K562 (cell line): ENCODE measurements around the gene BDKRB2. TPM values are rescaled to one million over a fixed set of nuclear protein-coding genes. Genes with fewer than 3 reads are reported as not detected.

ENCODE experiments used
- ATAC-seq: fragments of 200-7000 bp; cut with Tn5 transposase; 3 replicates; pipeline ENCODE4 v1.9.1; 2020; ENCODE audit warnings: moderate library complexity
- BruUV-seq: library from RNA; stranded (reverse); fragments of 400-500 nt; replicated peaks from 2 replicates; lab custom pipeline; 2021; lab: Mats Ljungman, UMichigan
- CTCF ChIA-PET: fragments of 300-600 bp; formaldehyde crosslinking; extraction: SDS; loops from one replicate; lab custom pipeline; 2021; ENCODE audit warnings: low intra/inter-chr PET ratio; lab: Yijun Ruan, JAX
- POLR2A ChIA-PET: fragments of 300-600, 350-650 bp; sonication (Branson Sonifier 250); formaldehyde crosslinking; extraction: SDS; loops from one replicate; lab custom pipeline; 2021; ENCODE audit warnings: antibody characterized with exemption, inconsistent platforms; lab: Yijun Ruan, JAX
- DNase-seq, 4 experiments: peaks; one replicate each; pipeline versions ENCODE4 v3.0.0 to v3.0.0-alpha.2; 2011 to 2018; ENCODE audit warnings: low spot score in 3 of 4, mixed read lengths in 3 of 4; ENCODE audit errors: extremely low read depth in 1 of 4
- FAIRE-seq: peaks from 2 replicates; lab custom pipeline; 2011; peaks lifted over from hg19 to GRCh38; lab: Jason Lieb, UNC
- H2AFZ ChIP-seq: 2 replicates; pipeline ENCODE4 v1.6.0; 2011; ENCODE audit warnings: low read depth, low read length, control low read depth, inconsistent platforms
- H3K27ac ChIP-seq: fragments of 200-600 bp; 3 replicates; pipeline ENCODE4 v1.8.0; 2011; ENCODE audit warnings: low read depth, mild to moderate bottlenecking, control low read depth, inconsistent platforms, low read length, moderate library complexity, mixed read lengths; ENCODE audit errors: extremely low read depth
- H3K27me3 ChIP-seq, 2 experiments: fragments of 300-600 bp in 1 of 2; 2 replicates in 1 of 2; 3 replicates in 1 of 2; pipeline versions ENCODE4 v1.6.0 to v1.8.0; 2011; ENCODE audit warnings: inconsistent platforms in 2 of 2, low read length in 2 of 2, mild to moderate bottlenecking in 1 of 2, mixed read lengths in 1 of 2, moderate library complexity in 1 of 2; ENCODE audit not compliant: control insufficient read depth in 2 of 2, insufficient read depth in 2 of 2
- H3K36me3 ChIP-seq: fragments of 300-600 bp; 3 replicates; pipeline ENCODE4 v1.8.0; 2011; ENCODE audit warnings: mild to moderate bottlenecking, low read length, inconsistent platforms; ENCODE audit not compliant: control insufficient read depth, insufficient read depth
- H3K4me1 ChIP-seq, 2 experiments: fragments of 200-600 bp in 1 of 2; replicated peaks in 1 of 2; 2 replicates in 1 of 2; 3 replicates in 1 of 2; pipeline versions ENCODE4 v1.5.1 to v1.8.0; 2011; ENCODE audit warnings: inconsistent platforms in 2 of 2, low read length in 2 of 2, mild to moderate bottlenecking in 1 of 2, mixed read lengths in 1 of 2, moderate library complexity in 1 of 2; ENCODE audit not compliant: control insufficient read depth in 2 of 2, insufficient read depth in 2 of 2
- H3K4me2 ChIP-seq: 2 replicates; pipeline ENCODE4 v1.6.1; 2011; ENCODE audit warnings: low read length, control low read depth, inconsistent platforms, mixed read lengths; ENCODE audit not compliant: insufficient read depth
- H3K4me3 ChIP-seq: fragments of 200-600 bp; sonication (generic), shearing (Covaris generic); 2 replicates; pipeline ENCODE4 v1.5.1; 2016; ENCODE audit warnings: control low read depth, inconsistent platforms
- H3K79me2 ChIP-seq: fragments of 200-600 bp; 3 replicates; pipeline ENCODE4 v1.8.0; 2011; ENCODE audit warnings: low read length, inconsistent platforms; ENCODE audit not compliant: control insufficient read depth, insufficient read depth
- H3K9ac ChIP-seq, 2 experiments: 2 replicates each; pipeline versions ENCODE4 v1.6.0 to v1.6.1; 2011; ENCODE audit warnings: low read depth in 2 of 2, low read length in 2 of 2, control low read depth in 1 of 2, inconsistent platforms in 1 of 2, mild to moderate bottlenecking in 1 of 2, mixed read lengths in 1 of 2; ENCODE audit not compliant: insufficient read depth in 1 of 2
- H3K9me1 ChIP-seq: one replicate; pipeline ENCODE4 v1.6.0; 2011; ENCODE audit warnings: inconsistent platforms, mild to moderate bottlenecking, low read length, moderate library complexity; ENCODE audit not compliant: control insufficient read depth, insufficient read depth
- H3K9me3 ChIP-seq: replicated peaks from 2 replicates; pipeline ENCODE4 v1.5.1; 2011; ENCODE audit warnings: low read depth, low read length, inconsistent platforms; ENCODE audit not compliant: control insufficient read depth, insufficient read depth
- H4K20me1 ChIP-seq: replicated peaks from 2 replicates; pipeline ENCODE4 v1.6.1; 2011; ENCODE audit warnings: low read length, inconsistent platforms, mixed read lengths; ENCODE audit not compliant: control insufficient read depth, insufficient read depth
- MXI1 ChIP-seq: IDR thresholded peaks from 2 replicates; pipeline ENCODE4 v1.6.1; 2011; ENCODE audit warnings: low read depth, mild to moderate bottlenecking, improper control_type of control experiment, low read length
- TFAP4 ChIP-seq: sonication (generic); formaldehyde crosslinking; IDR thresholded peaks from 2 replicates; pipeline ENCODE4 v1.8.0; 2022; ENCODE audit warnings: missing genetic modification reagents, mild to moderate bottlenecking, moderate library complexity, borderline replicate concordance
- ZBTB2 ChIP-seq: fragments of 450-650 bp; IDR thresholded peaks from 2 replicates; pipeline ENCODE4 v1.6.1; 2016; ENCODE audit warnings: antibody characterized with exemption
- WGBS: fragments of 100-300 bp; shearing (Covaris generic); methylation state at CpG from one replicate; pipeline ENCODE4 v1.1.6; 2016; ENCODE audit warnings: low coverage, mixed read lengths; ENCODE audit not compliant: insufficient coverage; ENCODE audit errors: missing lambda C conversion rate; 5-methylcytosine and 5-hydroxymethylcytosine counted together
- in situ Hi-C: fragments of 300-500 bp; cut with MboI; formaldehyde crosslinking; loops from 4 replicates; pipeline ENCODE4 v1.15.0; 2018; ENCODE audit warnings: inconsistent platforms, mixed read lengths
- intact Hi-C: fragments of 100-400 bp; cut with micrococcal nuclease; formaldehyde crosslinking; loops from 2 replicates; pipeline ENCODE4 v1.14.2; 2022
- polyA plus RNA-seq, 8 experiments: library from polyadenylated mRNA; depleted of rRNA in 4 of 8; stranded (reverse) in 5 of 8; unstranded in 3 of 8; fragments of >200 nt; fragmentation: Nextera tagmentation in 2 of 8; fragmentation: Illumina TruSeq in 1 of 8; extraction: Ambion mirVana in 2 of 8; extraction: Trizol in 1 of 8; gene quantifications; 2 replicates each; pipeline versions ENCODE4 v1.2.1 to v1.2.3, GENCODE V29; 2011 to 2014; ENCODE audit warnings: inconsistent platforms in 1 of 8, missing spikeins in 1 of 8
- total RNA-seq, 7 experiments: library from RNA; depleted of rRNA in 6 of 7; stranded (reverse); fragments of >200 nt in 6 of 7; fragmentation: Illumina TruSeq in 2 of 7; extraction: Trizol in 2 of 7; gene quantifications; 2 replicates each; pipeline versions ENCODE4 v1.2.1 to v1.2.3, GENCODE V29; 2011 to 2021; ENCODE audit warnings: low replicate concordance in 1 of 7

BDKRB2 gene
- total and polyA plus RNA-seq, 9 of the 15 experiments (the other 6 are each of a cell fraction or from before 2014, with no cell fraction given): 0.02 TPM; not detected in 8

GRCh38 chr14:96238676-96239265 lies 34.1 kb downstream of the BDKRB2 start:
- no peak overlapping the region for H2AFZ ChIP-seq
- CTCF ChIA-PET: no interaction called here
- in situ Hi-C loops (no loop called here), intact Hi-C loops (no loop called here)
- no peaks in the 10 kb centered on the region for H3K9me3 ChIP-seq
- no peak overlapping the region for H3K27ac ChIP-seq
- no peak overlapping the region for H3K4me2 ChIP-seq
- 0% methylated on average over 6 of the region's 7 CpGs for WGBS
- H4K20me1 ChIP-seq: no peaks in the 10 kb centered on the region
- no peaks in the 10 kb centered on the region for H3K9me1 ChIP-seq
- POLR2A ChIA-PET: interaction anchor here (0.6 to 0.9 kb wide), 2 partner anchors 14 to 582 kb away, joined by 3 read pairs; no protein-coding TSS in a partner anchor
- no peaks in the 10 kb centered on the region for H3K79me2 ChIP-seq
- H3K36me3 ChIP-seq: no peaks in the 10 kb centered on the region
- BruUV-seq: no TSS peak
- TF ChIP-seq TFAP4: no peak
- H3K4me3 ChIP-seq: no peak overlapping the region
- no peaks in the 10 kb centered on the region for H3K4me1 ChIP-seq
- no peak for FAIRE-seq
- H3K9ac ChIP-seq: no peak overlapping the region
- no peak for ATAC-seq
- peaks cover 0 to 37% of the 10 kb centered on the region in 2 experiments; a peak in 4 of 5 replicates for H3K27me3 ChIP-seq
- no peak for DNase-seq

GRCh38 chr14:96239711-96240141 lies 35.1 kb downstream of the BDKRB2 start:
- Histone ChIP-seq H3K9ac (no peak overlapping the region), H3K79me2 (no peaks in the 10 kb centered on the region), H3K4me1 (no peaks in the 10 kb centered on the region), H3K4me3 (no peak overlapping the region), H3K36me3 (no peaks in the 10 kb centered on the region), H3K27me3 (peaks cover 0 to 28% of the 10 kb centered on the region in 2 experiments; a peak in 3 of 5 replicates), H3K9me1 (no peaks in the 10 kb centered on the region), H4K20me1 (no peaks in the 10 kb centered on the region), H3K9me3 (no peaks in the 10 kb centered on the region), H3K4me2 (no peak overlapping the region), H2AFZ (no peak overlapping the region), H3K27ac (no peak overlapping the region)
- no peak for TF ChIP-seq ZBTB2
- no peak for TF ChIP-seq MXI1
- ChIA-PET POLR2A (interaction anchor here (0.9 kb wide), 1 partner anchor 13 kb away, joined by 3 read pairs; no protein-coding TSS in a partner anchor), CTCF (no interaction called here)
- ATAC-seq (no peak), FAIRE-seq (no peak), DNase-seq (no peak)
- in situ Hi-C loops (no loop called here), intact Hi-C loops (no loop called here)
- BruUV-seq: no TSS peak
- 2% methylated on average over 8 of the region's 9 CpGs for WGBS
